H1 (cell line): ENCODE data around the gene ENAH. TPM values are rescaled to one million over a fixed set of nuclear protein-coding genes. Genes with fewer than 3 reads are reported as not detected.

Experiments
- CTCF ChIA-PET: fragments of 300-600 bp; sonication (Branson Sonifier 250); formaldehyde crosslinking; loops from one replicate; lab custom pipeline; 2021; ENCODE audit not compliant: partially characterized antibody; lab: Charles Lee
- POLR2A ChIA-PET: fragments of 300-600 bp; sonication (Branson Sonifier 250); formaldehyde crosslinking; loops from one replicate; lab custom pipeline; 2021; ENCODE audit warnings: inconsistent platforms; ENCODE audit not compliant: partially characterized antibody; lab: Charles Lee
- DNase-seq, 2 experiments: peaks; one replicate each; pipeline versions ENCODE4 v3.0.0 to v3.0.0-alpha.2; 2010 to 2022; ENCODE audit warnings: low spot score in 2 of 2, low read depth in 1 of 2, mixed read lengths in 1 of 2
- FAIRE-seq: peaks from 2 replicates; lab custom pipeline; 2011; peaks lifted over from hg19 to GRCh38; lab: Jason Lieb, UNC
- H2AFZ ChIP-seq: 2 replicates; pipeline ENCODE4 v1.8.1; 2012; ENCODE audit warnings: low read length, inconsistent platforms
- H2AK5ac ChIP-seq: 2 replicates; pipeline ENCODE4 v1.6.1; 2013; ENCODE audit warnings: low read depth, low read length
- H2BK120ac ChIP-seq: replicated peaks from 2 replicates; pipeline ENCODE3; 2013; ENCODE audit warnings: low read depth, low read length, inconsistent platforms
- H2BK12ac ChIP-seq: 2 replicates; pipeline ENCODE4 v1.6.1; 2013; ENCODE audit warnings: low read depth, low read length
- H2BK15ac ChIP-seq: 2 replicates; pipeline ENCODE4 v1.6.1; 2013; ENCODE audit warnings: low read length
- H2BK20ac ChIP-seq: 2 replicates; pipeline ENCODE4 v1.6.1; 2013; ENCODE audit warnings: low read length
- H2BK5ac ChIP-seq: 2 replicates; pipeline ENCODE4 v1.6.1; 2013; ENCODE audit warnings: low read depth, low read length
- H3K14ac ChIP-seq: 2 replicates; pipeline ENCODE4 v1.6.1; 2013; ENCODE audit warnings: inconsistent platforms; ENCODE audit not compliant: insufficient read length
- H3K18ac ChIP-seq: 2 replicates; pipeline ENCODE4 v1.6.1; 2013; ENCODE audit warnings: low read length; ENCODE audit errors: extremely low read depth
- H3K23ac ChIP-seq: 2 replicates; pipeline ENCODE4 v1.6.1; 2013; ENCODE audit warnings: inconsistent platforms; ENCODE audit not compliant: insufficient read length
- H3K23me2 ChIP-seq: 2 replicates; pipeline ENCODE4 v1.6.1; 2013; ENCODE audit warnings: low read depth, low read length
- H3K27ac ChIP-seq: 2 replicates; pipeline ENCODE4 v1.6.1; 2011; ENCODE audit warnings: low read depth, low read length, inconsistent platforms
- H3K27me3 ChIP-seq, 4 experiments: replicated peaks in 1 of 4; 1 replicate in 1 of 4; 2 replicates in 3 of 4; pipeline versions ENCODE4 v1.6.1 to v1.8.1; 2011 to 2013; ENCODE audit warnings: low read length in 3 of 4, mild to moderate bottlenecking in 3 of 4, inconsistent platforms in 2 of 4, mixed read lengths in 2 of 4, moderate library complexity in 1 of 4; ENCODE audit not compliant: control insufficient read depth in 3 of 4, insufficient read depth in 3 of 4; ENCODE audit errors: extremely low read depth in 1 of 4
- H3K36me3 ChIP-seq, 4 experiments: 2 replicates each; pipeline versions ENCODE4 v1.6.1 to v1.8.1; 2011 to 2013; ENCODE audit warnings: mild to moderate bottlenecking in 4 of 4, low read length in 3 of 4, moderate library complexity in 2 of 4, control low read depth in 1 of 4, inconsistent platforms in 1 of 4; ENCODE audit not compliant: insufficient read depth in 4 of 4, control insufficient read depth in 2 of 4
- H3K4ac ChIP-seq: replicated peaks from 2 replicates; pipeline ENCODE3; 2013; ENCODE audit warnings: low read length, low read depth, mixed read lengths, inconsistent platforms; ENCODE audit not compliant: insufficient read length
- H3K4me1 ChIP-seq, 4 experiments: replicated peaks in 1 of 4; 1 replicate in 1 of 4; 2 replicates in 3 of 4; pipeline versions ENCODE4 v1.6.1 to v1.8.1; 2011 to 2013; ENCODE audit warnings: low read length in 3 of 4, inconsistent platforms in 2 of 4, mixed read lengths in 1 of 4; ENCODE audit not compliant: insufficient read depth in 4 of 4, control insufficient read depth in 3 of 4
- H3K4me2 ChIP-seq, 2 experiments: 2 replicates each; pipeline versions ENCODE4 v1.6.1 to v1.8.1; 2011 to 2013; ENCODE audit warnings: low read depth in 2 of 2, low read length in 2 of 2, control low read depth in 1 of 2, inconsistent platforms in 1 of 2, mild to moderate bottlenecking in 1 of 2; ENCODE audit not compliant: insufficient read depth in 1 of 2
- H3K4me3 ChIP-seq, 4 experiments: fragments of 200-600, 300-600 bp in 1 of 4; sonication (generic), shearing (Covaris generic), sonication (Bioruptor Twin) in 1 of 4; 2 replicates each; pipeline versions ENCODE4 v1.5.1 to v1.8.1; 2011 to 2016; ENCODE audit warnings: low read length in 4 of 4, low read depth in 3 of 4, control low read depth in 2 of 4, inconsistent platforms in 2 of 4, mild to moderate bottlenecking in 2 of 4, mixed read lengths in 1 of 4, moderate library complexity in 1 of 4; ENCODE audit not compliant: insufficient read depth in 2 of 4; ENCODE audit errors: extremely low read depth in 1 of 4
- H3K56ac ChIP-seq: replicated peaks from 2 replicates; pipeline ENCODE3; 2013; ENCODE audit warnings: low read depth, mild to moderate bottlenecking, mixed read lengths, low read length, inconsistent platforms; ENCODE audit not compliant: insufficient read length
- H3K79me1 ChIP-seq: 2 replicates; pipeline ENCODE4 v1.6.1; 2013; ENCODE audit warnings: low read depth, low read length, control low read depth
- H3K79me2 ChIP-seq, 2 experiments: 2 replicates each; pipeline versions ENCODE4 v1.6.1 to v1.8.1; 2012 to 2013; ENCODE audit warnings: low read length in 2 of 2, mild to moderate bottlenecking in 2 of 2, inconsistent platforms in 1 of 2; ENCODE audit not compliant: insufficient read depth in 2 of 2, control insufficient read depth in 1 of 2
- H3K9ac ChIP-seq, 4 experiments: replicated peaks in 1 of 4; 1 replicate in 1 of 4; 2 replicates in 3 of 4; pipeline versions ENCODE4 v1.6.1 to v1.8.1; 2011 to 2013; ENCODE audit warnings: low read depth in 3 of 4, low read length in 3 of 4, control low read depth in 2 of 4, mild to moderate bottlenecking in 2 of 4, moderate library complexity in 2 of 4, inconsistent platforms in 1 of 4; ENCODE audit errors: extremely low read depth in 1 of 4
- H3K9me3 ChIP-seq, 2 experiments: 2 replicates each; pipeline versions ENCODE4 v1.6.1 to v1.8.1; 2012 to 2013; ENCODE audit warnings: mild to moderate bottlenecking in 2 of 2, moderate library complexity in 2 of 2, control low read depth in 1 of 2, inconsistent platforms in 1 of 2, low read depth in 1 of 2, low read length in 1 of 2, mixed read lengths in 1 of 2; ENCODE audit not compliant: insufficient read depth in 2 of 2
- H4K20me1 ChIP-seq, 2 experiments: replicated peaks in 1 of 2; 2 replicates each; pipeline versions ENCODE3 to v1.8.1; 2011 to 2013; ENCODE audit warnings: inconsistent platforms in 2 of 2, low read length in 2 of 2, mild to moderate bottlenecking in 1 of 2; ENCODE audit not compliant: insufficient read depth in 2 of 2, control insufficient read depth in 1 of 2
- H4K5ac ChIP-seq: 2 replicates; pipeline ENCODE4 v1.6.1; 2013; ENCODE audit warnings: low read length, low read depth, mixed read lengths, inconsistent platforms; ENCODE audit not compliant: insufficient read length
- H4K8ac ChIP-seq: 2 replicates; pipeline ENCODE4 v1.8.0; 2013; ENCODE audit warnings: mild to moderate bottlenecking, moderate library complexity, low read length, inconsistent platforms; ENCODE audit not compliant: insufficient read depth; ENCODE audit errors: extremely low read depth
- H4K91ac ChIP-seq: replicated peaks from 2 replicates; pipeline ENCODE3; 2013; ENCODE audit warnings: low read length, mixed read lengths, inconsistent platforms; ENCODE audit not compliant: insufficient read length
- CEBPB ChIP-seq: IDR thresholded peaks from 2 replicates; pipeline ENCODE4 v1.6.1; 2012; ENCODE audit warnings: low read depth, low read length
- CREB1 ChIP-seq: IDR thresholded peaks from 2 replicates; pipeline ENCODE4 v1.6.1; 2012; ENCODE audit warnings: inconsistent platforms
- EGR1 ChIP-seq: IDR thresholded peaks from 2 replicates; pipeline ENCODE4 v1.6.1; 2011; ENCODE audit warnings: low read depth, low read length, borderline replicate concordance
- HDAC2 ChIP-seq, 2 experiments: fragments of 300-600 bp in 1 of 2; sonication (generic) in 1 of 2; IDR thresholded peaks; 2 replicates each; pipeline ENCODE4 v1.6.1; 2011 to 2012; ENCODE audit warnings: low read depth in 2 of 2, low read length in 2 of 2, mild to moderate bottlenecking in 2 of 2, moderate library complexity in 2 of 2, borderline replicate concordance in 1 of 2, inconsistent platforms in 1 of 2
- SP2 ChIP-seq: IDR thresholded peaks from 2 replicates; pipeline ENCODE4 v1.6.1; 2012; ENCODE audit warnings: mild to moderate bottlenecking, low read length, inconsistent platforms
- WGBS, 2 experiments: shearing (Covaris generic) in 1 of 2; methylation state at CpG; one replicate each; pipeline versions ENCODE4 v1.1.6 to v1.1.7; 2013 to 2015; ENCODE audit warnings: low lambda C conversion rate in 2 of 2, mixed read lengths in 2 of 2, inconsistent platforms in 1 of 2, low coverage in 1 of 2, missing lambda C conversion rate in 1 of 2; ENCODE audit not compliant: insufficient replicate concordance in 2 of 2, insufficient coverage in 1 of 2, insufficient read length in 1 of 2; ENCODE audit errors: extremely low coverage in 1 of 2, missing lambda C conversion rate in 1 of 2; 5-methylcytosine and 5-hydroxymethylcytosine counted together
- polyA plus RNA-seq, 7 experiments: library from polyadenylated mRNA; depleted of rRNA in 3 of 7; stranded (reverse) in 5 of 7; unstranded in 2 of 7; fragments of >200 nt in 5 of 7; fragments of 200-250 nt in 2 of 7; gene quantifications; 1 replicate in 5 of 7; 2 replicates in 1 of 7; 4 replicates in 1 of 7; pipeline versions ENCODE4 v1.2.1 to v1.2.3, GENCODE V29; 2011 to 2013; ENCODE audit warnings: missing spikeins in 2 of 7, mixed read lengths in 2 of 7
- total RNA-seq: library from RNA; stranded (reverse); fragmentation: NEBNext Ultra II Directional; extraction: Animal tissue kit (Norgen Biotek cat#: 25700); gene quantifications from 2 replicates; pipeline ENCODE4 v1.2.1, GENCODE V29; 2021
- TF ChIP-seq, protein P1 (sequence below): IDR thresholded peaks from 2 replicates; pipeline ENCODE4 v1.6.1; 2012; ENCODE audit warnings: low read length, inconsistent platforms
- TF ChIP-seq, protein P2 (sequence below), 3 experiments: IDR thresholded peaks; 1 replicate in 2 of 3; 2 replicates in 1 of 3; pipeline versions ENCODE4 v1.5.1 to v1.6.1; 2011; ENCODE audit warnings: low read length in 3 of 3, mild to moderate bottlenecking in 3 of 3, inconsistent platforms in 2 of 3, low read depth in 1 of 3, moderate library complexity in 1 of 3; ENCODE audit not compliant: insufficient read depth in 1 of 3; ENCODE audit errors: control extremely low read depth in 1 of 3

ENAH gene
- total and polyA plus RNA-seq, 2 of the 8 experiments (the other 6 are each of a cell fraction or from before 2014, with no cell fraction given): 39.1 to 335 TPM

DNA sequence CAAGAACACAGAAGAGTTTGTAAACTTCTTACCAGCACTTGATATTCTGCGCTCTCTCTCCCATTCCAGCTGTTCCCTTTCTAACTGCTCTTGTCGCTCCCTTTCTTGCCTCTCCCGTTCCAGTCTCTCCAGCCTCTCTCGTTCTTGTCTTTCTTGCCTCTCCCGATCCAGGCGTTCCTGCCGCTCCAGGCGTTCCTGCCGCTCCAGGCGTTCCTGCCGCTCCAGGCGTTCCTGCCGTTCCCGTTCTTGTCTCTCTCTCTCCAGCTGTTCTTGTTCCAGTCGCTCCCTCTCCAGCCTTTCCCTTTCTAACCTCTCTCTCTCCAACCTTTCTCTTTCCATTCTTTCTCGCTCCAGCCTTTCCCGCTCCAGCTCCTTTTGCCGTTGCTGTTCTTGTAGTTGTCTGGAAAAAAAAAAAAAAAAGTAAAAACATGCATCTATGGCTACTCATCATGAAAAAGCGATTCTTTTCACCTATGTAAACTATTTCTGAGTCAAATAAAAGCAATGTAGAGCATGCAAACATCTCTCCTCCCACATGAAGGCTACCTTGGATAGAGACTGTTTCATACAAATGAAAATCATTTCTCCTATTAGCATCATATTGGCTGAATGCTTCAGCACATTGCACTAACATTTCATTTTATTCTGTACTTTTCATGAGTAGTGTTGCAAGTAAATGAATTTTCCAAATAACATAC, 133.6 kb downstream of the ENAH start:
- Histone ChIP-seq H2BK15ac (no peak overlapping the region), H3K9me3 (no peaks in the 10 kb centered on the region), H3K18ac (no peak overlapping the region), H3K4ac (no peak overlapping the region), H3K79me2 (peaks cover 4 to 33% of the 10 kb centered on the region in 2 experiments), H3K9ac (no peak overlapping the region), H3K36me3 (peaks cover 2 to 28% (median 6%) of the 10 kb centered on the region in 4 experiments; a peak in 6 of 8 replicates), H4K91ac (no peak overlapping the region), H4K8ac (no peak overlapping the region), H3K23ac (no peak overlapping the region), H3K14ac (no peak overlapping the region), H3K56ac (no peak overlapping the region), H4K5ac (no peak overlapping the region), H2BK5ac (no peak overlapping the region), H2BK120ac (no peak overlapping the region), H3K27me3 (no peaks in the 10 kb centered on the region), H2BK12ac (no peak overlapping the region), H3K79me1 (no peaks in the 10 kb centered on the region; the same call in 1 of the 2 replicates), H3K27ac (no peak overlapping the region), H3K4me2 (peak overlapping the region; percentile 9 to 12; a peak in 2 of 4 replicates), H2BK20ac (no peak overlapping the region), H3K4me3 (peak overlapping the region in 1 of 4 experiments; percentile 33; a peak in 1 of 8 replicates), H3K23me2 (no peaks in the 10 kb centered on the region), H2AFZ (no peak overlapping the region), H3K4me1 (peaks cover 0 to 8% (median 3%) of the 10 kb centered on the region in 4 experiments; a peak in 3 of 7 replicates), H4K20me1 (peaks cover 4 to 7% of the 10 kb centered on the region in 2 experiments), H2AK5ac (no peak overlapping the region)
- CTCF ChIA-PET: interaction anchor here (1.6 to 2.8 kb wide), 3 partner anchors 38 to 136 kb away, joined by 3 to 15 read pairs (median 4); no protein-coding TSS in a partner anchor
- WGBS, 2 experiments: 46% methylated on average over 19 of the region's 19 CpGs; no CpG with 5 or more reads in 1 of the 2 experiments
- POLR2A ChIA-PET: interaction anchor here (0.9 to 3.4 kb wide), 3 partner anchors 11 to 259 kb away, joined by 3 to 12 read pairs (median 3); partner anchors contain the start of gene ENAH
- DNase-seq: peak; percentile 46 to 77
- FAIRE-seq: no peak
- TF ChIP-seq, protein P1, sequence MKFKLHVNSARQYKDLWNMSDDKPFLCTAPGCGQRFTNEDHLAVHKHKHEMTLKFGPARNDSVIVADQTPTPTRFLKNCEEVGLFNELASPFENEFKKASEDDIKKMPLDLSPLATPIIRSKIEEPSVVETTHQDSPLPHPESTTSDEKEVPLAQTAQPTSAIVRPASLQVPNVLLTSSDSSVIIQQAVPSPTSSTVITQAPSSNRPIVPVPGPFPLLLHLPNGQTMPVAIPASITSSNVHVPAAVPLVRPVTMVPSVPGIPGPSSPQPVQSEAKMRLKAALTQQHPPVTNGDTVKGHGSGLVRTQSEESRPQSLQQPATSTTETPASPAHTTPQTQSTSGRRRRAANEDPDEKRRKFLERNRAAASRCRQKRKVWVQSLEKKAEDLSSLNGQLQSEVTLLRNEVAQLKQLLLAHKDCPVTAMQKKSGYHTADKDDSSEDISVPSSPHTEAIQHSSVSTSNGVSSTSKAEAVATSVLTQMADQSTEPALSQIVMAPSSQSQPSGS: peak; percentile 79; the same call in 1 of the 2 replicates
- TF ChIP-seq CREB1: peak; percentile 45; the same call in 1 of the 2 replicates
- no peak for TF ChIP-seq CEBPB
- no peak for TF ChIP-seq SP2
- 0 out of 4 replicates have a peak, but pooled peaks of 1 of the 2 experiments have one; percentile 53 for TF ChIP-seq HDAC2 (IDR thresholded peaks at IDR 0.05; ENCODE audit: borderline replicate concordance in 1 of 2, low read depth in 2 of 2, low read length in 2 of 2)
- 0 out of 2 replicates have a peak, but pooled peaks have one; percentile 56 for TF ChIP-seq EGR1
- TF ChIP-seq, protein P2, sequence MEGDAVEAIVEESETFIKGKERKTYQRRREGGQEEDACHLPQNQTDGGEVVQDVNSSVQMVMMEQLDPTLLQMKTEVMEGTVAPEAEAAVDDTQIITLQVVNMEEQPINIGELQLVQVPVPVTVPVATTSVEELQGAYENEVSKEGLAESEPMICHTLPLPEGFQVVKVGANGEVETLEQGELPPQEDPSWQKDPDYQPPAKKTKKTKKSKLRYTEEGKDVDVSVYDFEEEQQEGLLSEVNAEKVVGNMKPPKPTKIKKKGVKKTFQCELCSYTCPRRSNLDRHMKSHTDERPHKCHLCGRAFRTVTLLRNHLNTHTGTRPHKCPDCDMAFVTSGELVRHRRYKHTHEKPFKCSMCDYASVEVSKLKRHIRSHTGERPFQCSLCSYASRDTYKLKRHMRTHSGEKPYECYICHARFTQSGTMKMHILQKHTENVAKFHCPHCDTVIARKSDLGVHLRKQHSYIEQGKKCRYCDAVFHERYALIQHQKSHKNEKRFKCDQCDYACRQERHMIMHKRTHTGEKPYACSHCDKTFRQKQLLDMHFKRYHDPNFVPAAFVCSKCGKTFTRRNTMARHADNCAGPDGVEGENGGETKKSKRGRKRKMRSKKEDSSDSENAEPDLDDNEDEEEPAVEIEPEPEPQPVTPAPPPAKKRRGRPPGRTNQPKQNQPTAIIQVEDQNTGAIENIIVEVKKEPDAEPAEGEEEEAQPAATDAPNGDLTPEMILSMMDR (IDR thresholded peaks at IDR 0.05; ENCODE audit: control extremely low read depth in 1 of 3, insufficient read depth in 1 of 3, low read depth in 1 of 3, low read length in 3 of 3): no peak
